Measurements from ENCODE around the gene FHOD1.

GRCh38 chr16:67245674-67246080, 1.6 kb downstream of the FHOD1 start:
- no peak for TF ChIP-seq CTCF (IDR thresholded peaks at IDR 0.05; ENCODE audit: low read length)
- TF ChIP-seq EZH2 (IDR thresholded peaks at IDR 0.05; ENCODE audit: borderline replicate concordance, low read length) = no peak
